Gastrocnemius medialis (tissue), 4 donors: ENCODE data around the gene TOB2. TPM values are rescaled to one million over a fixed set of nuclear protein-coding genes. Genes with fewer than 3 reads are reported as not detected.
"Not testable (repeated sequence)": the region's sequence is repeated elsewhere in the genome, so short reads cannot be mapped to it uniquely, and the experiment has no call there.

Experiments used
- ATAC-seq, 2 donors: fragments of 150-250 bp; one replicate each; pipeline ENCODE4 v1.9.1; 2016
- DNase-seq, 2 donors: peaks; one replicate each; pipeline ENCODE4 v3.0.0-alpha.2; 2019
- H3K27ac ChIP-seq, 4 donors: fragments of 200-600 bp; sonication (generic); 1 replicate in 1 of 4; 2 replicates in 3 of 4; pipeline ENCODE4 v1.5.1; 2016 to 2018; ENCODE audit warnings: mild to moderate bottlenecking in 2 of 4, moderate library complexity in 1 of 4
- H3K27me3 ChIP-seq, 3 donors: fragments of 200-600 bp; sonication (generic) in 2 of 3; 1 replicate in 1 of 3; 2 replicates in 2 of 3; pipeline versions ENCODE4 v1.5.1 to v1.6.0; 2016 to 2019; ENCODE audit warnings: mild to moderate bottlenecking in 1 of 3, moderate library complexity in 1 of 3
- H3K36me3 ChIP-seq, 2 donors: fragments of 200-600 bp; sonication (generic) in 1 of 2; one replicate each; pipeline ENCODE4 v1.5.1; 2017 to 2018
- H3K4me1 ChIP-seq, 2 donors: fragments of 200-600 bp; sonication (generic) in 1 of 2; one replicate each; pipeline ENCODE4 v1.5.1; 2016 to 2017; ENCODE audit warnings: mild to moderate bottlenecking in 2 of 2
- H3K4me3 ChIP-seq, 4 donors: fragments of 200-600 bp; sonication (generic) in 3 of 4; 1 replicate in 1 of 4; 2 replicates in 3 of 4; pipeline ENCODE4 v1.5.1; 2016 to 2019; ENCODE audit warnings: mild to moderate bottlenecking in 2 of 4
- H3K9me3 ChIP-seq, 3 donors: fragments of 200-600 bp; sonication (generic) in 2 of 3; 1 replicate in 1 of 3; 2 replicates in 2 of 3; pipeline ENCODE4 v1.5.1; 2016 to 2019
- CTCF ChIP-seq, 5 experiments: fragments of 450-650 bp in 3 of 5; fragments of 200-600 bp in 2 of 5; sonication (generic) in 2 of 5; IDR thresholded peaks in 4 of 5; conservative IDR thresholded peaks in 1 of 5; 1 replicate in 4 of 5; 2 replicates in 1 of 5; pipeline ENCODE4 v1.5.1; 2016 to 2019; ENCODE audit warnings: antibody characterized with exemption in 5 of 5, mild to moderate bottlenecking in 3 of 5, moderate library complexity in 3 of 5
- POLR2A ChIP-seq, 2 donors: fragments of 450-650 bp; IDR thresholded peaks; one replicate each; pipeline ENCODE4 v1.6.1; 2017; ENCODE audit warnings: antibody characterized with exemption in 2 of 2, mild to moderate bottlenecking in 2 of 2, moderate library complexity in 2 of 2
- in situ Hi-C, 4 donors: fragments of 200-750 bp; cut with MboI; loops; one replicate each; pipeline versions ENCODE4 v1.15.0 to v1.8.0; 2017; ENCODE audit warnings: low sequenced_read_pairs in 4 of 4
- intact Hi-C: fragments of 100-400 bp; cut with DNase I; formaldehyde crosslinking; loops from one replicate; pipeline ENCODE4 v1.15.1; 2023; ENCODE audit warnings: low total_unique reads
- total RNA-seq, 4 donors: library from RNA; depleted of rRNA; stranded (reverse); fragments of >200 nt; gene quantifications; one replicate each; pipeline versions ENCODE4 v1.1.0 to v1.2.3, GENCODE V29; 2016

The TOB2 gene
- total RNA-seq, 4 donors from 2014 or later = 48.1 to 93.6 (median 65.7) TPM

- no peak for TF ChIP-seq POLR2A (IDR thresholded peaks at IDR 0.05)
- no peak for TF ChIP-seq CTCF (IDR thresholded peaks at IDR 0.05 in 4 of 5, conservative IDR thresholded peaks at IDR 0.05 in 1 of 5)
- Histone ChIP-seq H3K4me3 (no peak overlapping the region), H3K36me3 (no peaks in the 10 kb centered on the region), H3K27me3 (no peaks in the 10 kb centered on the region), H3K9me3 (no peaks in the 10 kb centered on the region), H3K27ac (peak overlapping the region in 3 of 4 donors; percentile 18 to 78 (median 37)), H3K4me1 (peaks cover 38 to 43% of the 10 kb centered on the region in 2 donors)
- in situ Hi-C loops (loop anchor here in 2 of 4 donors (5.0 to 10.0 kb wide), 2 partner anchors 37 to 69 kb away; no protein-coding TSS in a partner anchor), intact Hi-C loops (no loop called here)
- no peak for DNase-seq
- no peak for ATAC-seq
These were observed 41.0 kb downstream of the TOB2 start for GRCh38 chr22:41405588-41405987.

- no peaks in the 10 kb centered on the region for H3K9me3 ChIP-seq
- H3K4me3 ChIP-seq = no peak overlapping the region
- H3K27me3 ChIP-seq = no peaks in the 10 kb centered on the region
- DNase-seq (peak; percentile 96 to 99), ATAC-seq (peak; percentile 74 to 90)
- peaks cover 0 to 3% of the 10 kb centered on the region in 2 donors for H3K36me3 ChIP-seq
- intact Hi-C loops (loop anchor here (1.0 kb wide), 3 partner anchors 110 to 123 kb away; no protein-coding TSS in a partner anchor), in situ Hi-C loops (loop anchor here (5.0 to 10.0 kb wide), 3 partner anchors 71 to 119 kb away; no protein-coding TSS in a partner anchor)
- TF ChIP-seq POLR2A (IDR thresholded peaks at IDR 0.05) (no peak), CTCF (IDR thresholded peaks at IDR 0.05 in 4 of 5, conservative IDR thresholded peaks at IDR 0.05 in 1 of 5) (peak; percentile 98 to 99 (median 99))
- H3K4me1 ChIP-seq = peaks cover 22 to 26% of the 10 kb centered on the region in 2 donors
- peak overlapping the region; percentile 78 to 88 (median 83) for H3K27ac ChIP-seq
These were observed 42.9 kb downstream of the TOB2 start for GRCh38 chr22:41403532-41404318.

- not testable (repeated sequence) for ATAC-seq
- in situ Hi-C loops = loop anchor here (5.0 to 10.0 kb wide), 3 partner anchors 72 to 119 kb away; no protein-coding TSS in a partner anchor
These were observed 43.8 kb downstream of the TOB2 start for GRCh38 chr22:41402851-41403250.

GRCh38 chr22:41401781-41402648 lies 44.6 kb downstream of the TOB2 start:
- intact Hi-C loops = no loop called here
- TF ChIP-seq POLR2A (IDR thresholded peaks at IDR 0.05) (peak; percentile 40 to 49), CTCF (IDR thresholded peaks at IDR 0.05 in 4 of 5, conservative IDR thresholded peaks at IDR 0.05 in 1 of 5) (no peak)
- Histone ChIP-seq H3K4me1 (peaks cover 18 to 21% of the 10 kb centered on the region in 2 donors), H3K9me3 (no peaks in the 10 kb centered on the region), H3K27me3 (no peaks in the 10 kb centered on the region), H3K36me3 (peaks cover 4 to 20% of the 10 kb centered on the region in 2 donors), H3K27ac (peak overlapping the region; percentile 78 to 88 (median 83)), H3K4me3 (no peak overlapping the region)
- ATAC-seq (peak; percentile 37 to 64), DNase-seq (peak in 1 of 2 donors; percentile 78)
- in situ Hi-C loops = loop anchor here (5.0 to 10.0 kb wide), 3 partner anchors 73 to 120 kb away; no protein-coding TSS in a partner anchor

More at GRCh38 chr22:41402851-41403250, 43.8 kb downstream of the TOB2 start:
- intact Hi-C loops = loop anchor here (1.0 kb wide), 2 partner anchors 114 to 123 kb away; no protein-coding TSS in a partner anchor
- H3K9me3 ChIP-seq, H3K27me3 ChIP-seq, DNase-seq, H3K4me3 ChIP-seq: not testable (repeated sequence)
- H3K36me3 ChIP-seq = peaks cover 0 to 12% of the 10 kb centered on the region in 2 donors
- peaks cover 18 to 21% of the 10 kb centered on the region in 2 donors for H3K4me1 ChIP-seq
- H3K27ac ChIP-seq = peak overlapping the region; percentile 78 to 88 (median 83)
